Upper lobe of left lung (tissue), 4 donors: ENCODE data around the gene ATOH7.

Experiments used
- CTCF ChIP-seq, 6 experiments: fragments of 450-650 bp in 4 of 6; fragments of 200-600 bp in 2 of 6; sonication (generic) in 2 of 6; IDR thresholded peaks; one replicate each; pipeline ENCODE4 v1.5.1; 2016 to 2019; ENCODE audit warnings: antibody characterized with exemption in 6 of 6
- EP300 ChIP-seq, 4 donors: sonication (generic); formaldehyde crosslinking; IDR thresholded peaks; one replicate each; pipeline ENCODE4 v1.5.1; 2017; ENCODE audit warnings: antibody characterized with exemption in 4 of 4, control low read depth in 2 of 4
- POLR2A ChIP-seq, 4 donors: fragments of 450-650 bp; IDR thresholded peaks; one replicate each; pipeline ENCODE4 v1.5.1; 2016 to 2017; ENCODE audit warnings: antibody characterized with exemption in 4 of 4, mild to moderate bottlenecking in 2 of 4
- POLR2AphosphoS5 ChIP-seq, 2 donors: sonication (generic); formaldehyde crosslinking; IDR thresholded peaks; one replicate each; pipeline ENCODE4 v1.5.1; 2017; ENCODE audit warnings: antibody characterized with exemption in 2 of 2

- no peak for TF ChIP-seq EP300 (IDR thresholded peaks at IDR 0.05)
- no peak for TF ChIP-seq POLR2A (IDR thresholded peaks at IDR 0.05)
- no peak for TF ChIP-seq POLR2AphosphoS5 (IDR thresholded peaks at IDR 0.05)
- no peak for TF ChIP-seq CTCF (IDR thresholded peaks at IDR 0.05)
Observed at GRCh38 chr10:68221196-68221595, 10.7 kb downstream of the ATOH7 start.
